ENCODE measurements around the gene PRKG1. TPM values are rescaled to one million over a fixed set of nuclear protein-coding genes. Genes with fewer than 3 reads are reported as not detected.

PRKG1 gene
- total RNA-seq, 4 donors from 2014 or later, result 26.5 to 72.3 (median 58.1) TPM

DNA sequence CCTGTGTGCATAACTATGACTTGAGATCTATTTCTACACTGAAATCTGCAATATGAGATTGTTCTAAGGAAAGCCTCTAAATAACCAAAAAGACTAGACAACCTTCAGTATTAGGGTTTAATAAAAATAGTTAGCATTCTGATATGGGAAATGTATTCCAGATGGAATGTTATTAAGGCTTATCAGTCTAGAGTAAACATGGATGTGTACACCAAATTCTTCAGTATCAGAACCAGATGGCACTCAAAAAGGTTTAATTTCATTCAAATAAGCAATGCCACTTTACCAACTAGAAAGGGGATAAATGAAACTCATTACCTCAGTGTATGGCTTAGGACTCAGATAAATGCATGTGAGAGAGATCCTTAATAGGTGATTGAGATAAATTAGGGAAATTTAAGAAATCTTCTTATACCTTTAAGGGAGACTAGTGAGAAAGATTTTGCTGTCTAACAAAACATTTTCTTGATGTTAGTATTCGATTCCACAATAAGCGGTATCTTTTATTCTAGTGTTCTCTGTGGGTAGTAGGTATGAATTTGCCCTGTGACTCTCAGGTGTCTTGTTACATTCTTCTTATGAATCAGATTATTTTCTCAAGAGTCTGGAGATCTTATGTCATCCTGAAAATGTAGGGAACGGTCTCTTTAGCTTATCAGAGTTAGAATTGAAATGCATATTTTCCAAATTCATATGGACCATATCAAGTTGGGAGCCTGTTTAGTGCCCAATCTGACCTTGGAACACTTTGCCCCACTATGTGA is 159.2 kb downstream of the PRKG1 start:
- Histone ChIP-seq H3K4me1 (peaks cover 25 to 28% of the 10 kb centered on the region in 2 donors), H3K36me3 (no peaks in the 10 kb centered on the region), H3K27ac (peak overlapping the region in 1 of 3 donors; percentile 72), H3K4me3 (replicated peaks in 1 of 3) (no peak overlapping the region), H3K27me3 (no peaks in the 10 kb centered on the region), H3K9me3 (no peaks in the 10 kb centered on the region)
- TF ChIP-seq, protein P1, sequence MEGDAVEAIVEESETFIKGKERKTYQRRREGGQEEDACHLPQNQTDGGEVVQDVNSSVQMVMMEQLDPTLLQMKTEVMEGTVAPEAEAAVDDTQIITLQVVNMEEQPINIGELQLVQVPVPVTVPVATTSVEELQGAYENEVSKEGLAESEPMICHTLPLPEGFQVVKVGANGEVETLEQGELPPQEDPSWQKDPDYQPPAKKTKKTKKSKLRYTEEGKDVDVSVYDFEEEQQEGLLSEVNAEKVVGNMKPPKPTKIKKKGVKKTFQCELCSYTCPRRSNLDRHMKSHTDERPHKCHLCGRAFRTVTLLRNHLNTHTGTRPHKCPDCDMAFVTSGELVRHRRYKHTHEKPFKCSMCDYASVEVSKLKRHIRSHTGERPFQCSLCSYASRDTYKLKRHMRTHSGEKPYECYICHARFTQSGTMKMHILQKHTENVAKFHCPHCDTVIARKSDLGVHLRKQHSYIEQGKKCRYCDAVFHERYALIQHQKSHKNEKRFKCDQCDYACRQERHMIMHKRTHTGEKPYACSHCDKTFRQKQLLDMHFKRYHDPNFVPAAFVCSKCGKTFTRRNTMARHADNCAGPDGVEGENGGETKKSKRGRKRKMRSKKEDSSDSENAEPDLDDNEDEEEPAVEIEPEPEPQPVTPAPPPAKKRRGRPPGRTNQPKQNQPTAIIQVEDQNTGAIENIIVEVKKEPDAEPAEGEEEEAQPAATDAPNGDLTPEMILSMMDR (IDR thresholded peaks at IDR 0.05), result no peak
- TF ChIP-seq POLR2A (IDR thresholded peaks at IDR 0.05), result no peak
- WGBS, 2 donors, result 86 to 94% methylated on average over 3 of the region's 3 CpGs
- intact Hi-C loops (cut with DNase I), result no loop called here
- DNase-seq, result no peak

DNA sequence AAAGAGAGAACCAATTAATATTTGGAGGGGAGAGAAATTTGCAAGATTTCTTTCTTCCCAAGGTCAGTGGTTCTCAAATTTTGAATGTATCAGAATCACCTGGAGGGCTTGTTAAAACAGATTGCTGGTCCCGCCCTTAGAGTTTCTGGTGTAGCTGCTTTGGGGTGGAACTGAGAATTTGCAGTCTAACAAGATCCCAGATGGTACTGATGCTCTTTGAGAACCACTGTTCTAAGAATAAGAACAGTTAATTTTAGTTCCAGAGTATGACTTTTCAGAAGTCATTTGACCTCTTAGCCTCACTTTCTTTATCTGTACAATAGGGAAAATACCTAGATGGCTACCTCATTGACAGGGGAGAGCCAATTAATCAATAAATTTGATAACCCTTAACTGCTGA is 161.6 kb downstream of the PRKG1 start:
- Histone ChIP-seq H3K36me3 (no peaks in the 10 kb centered on the region), H3K4me3 (replicated peaks in 1 of 3) (no peak overlapping the region), H3K4me1 (peaks cover 20 to 31% of the 10 kb centered on the region in 2 donors), H3K27ac (no peak overlapping the region), H3K9me3 (no peaks in the 10 kb centered on the region), H3K27me3 (no peaks in the 10 kb centered on the region)
- intact Hi-C loops (cut with DNase I), result no loop called here
- DNase-seq, result no peak
- 88 to 91% methylated on average over 1 of the region's 1 CpG for WGBS, 2 donors
- TF ChIP-seq, protein P1 (IDR thresholded peaks at IDR 0.05), result no peak
- TF ChIP-seq POLR2A (IDR thresholded peaks at IDR 0.05), result no peak

DNA sequence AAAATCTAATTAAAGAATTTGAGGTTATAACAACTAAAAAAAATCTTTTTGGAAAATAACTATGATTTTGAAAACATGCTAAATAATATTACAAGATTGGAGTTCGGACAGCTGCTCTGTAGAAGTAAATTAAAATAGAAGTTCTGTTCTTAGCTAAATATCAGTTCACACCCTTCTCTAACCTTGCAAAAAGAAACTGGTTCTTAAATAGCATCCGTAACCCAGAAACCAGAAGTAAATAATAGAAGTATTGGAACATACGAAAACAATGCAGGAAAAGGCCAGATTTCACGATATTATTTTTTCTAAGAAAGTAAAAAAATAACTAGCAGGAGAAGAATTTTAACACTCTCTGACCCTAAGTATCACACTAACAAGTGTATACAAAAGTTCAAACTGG is 164.7 kb downstream of the PRKG1 start:
- no peak for TF ChIP-seq POLR2A (IDR thresholded peaks at IDR 0.05)
- TF ChIP-seq, protein P1 (IDR thresholded peaks at IDR 0.05), result no peak
- no peaks in the 10 kb centered on the region for H3K27me3 ChIP-seq
- WGBS, 2 donors, result 75% methylated on average over 4 of the region's 4 CpGs
- no peaks in the 10 kb centered on the region for H3K36me3 ChIP-seq
- no peak for DNase-seq
- intact Hi-C loops (cut with DNase I), result no loop called here
- no peak overlapping the region for H3K27ac ChIP-seq
- H3K4me1 ChIP-seq, result peaks cover 27 to 35% of the 10 kb centered on the region in 2 donors
- no peak overlapping the region for H3K4me3 ChIP-seq (replicated peaks in 1 of 3)
- no peaks in the 10 kb centered on the region for H3K9me3 ChIP-seq

DNA sequence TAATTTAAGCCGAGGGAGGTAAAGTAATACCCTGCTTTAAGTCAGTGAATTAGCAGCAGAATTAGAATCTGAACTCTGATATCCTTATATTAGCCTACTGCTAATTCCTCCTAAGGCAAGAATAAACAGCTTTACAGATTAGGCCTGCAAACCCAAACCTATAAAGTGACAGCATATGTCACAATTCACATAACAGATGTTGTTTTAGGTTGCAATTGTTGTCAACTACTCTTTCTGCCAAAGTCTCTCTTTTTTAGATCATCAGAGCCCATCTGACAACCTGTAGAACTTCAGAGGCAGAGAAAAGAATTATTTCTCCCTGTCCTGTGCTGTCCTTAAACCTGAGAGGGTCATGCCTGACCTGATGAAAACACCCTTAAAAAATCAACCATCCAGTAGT is 167.2 kb downstream of the PRKG1 start:
- intact Hi-C loops (cut with DNase I), result no loop called here
- TF ChIP-seq, protein P1 (IDR thresholded peaks at IDR 0.05), result no peak
- TF ChIP-seq POLR2A (IDR thresholded peaks at IDR 0.05), result no peak

DNA sequence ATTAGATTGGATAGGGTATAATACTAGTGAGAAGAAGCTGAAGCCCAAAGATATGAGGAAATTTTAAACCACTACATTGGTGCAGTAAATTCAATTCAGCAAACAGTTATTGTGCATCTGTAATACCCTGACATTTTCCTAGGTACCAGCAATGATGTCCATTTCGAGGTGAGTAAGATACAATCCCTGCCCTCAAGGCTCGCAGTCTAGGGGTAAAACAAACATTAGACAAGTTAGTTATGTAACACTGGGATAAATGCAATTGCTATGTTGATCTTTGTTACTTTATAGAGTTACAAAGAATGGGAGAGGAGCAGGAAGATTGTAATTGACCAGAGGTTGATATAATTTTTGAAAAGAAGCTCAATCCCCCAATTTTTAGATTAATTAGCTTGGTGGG is 168.1 kb downstream of the PRKG1 start:
- H3K27me3 ChIP-seq, result no peaks in the 10 kb centered on the region
- H3K36me3 ChIP-seq, result no peaks in the 10 kb centered on the region
- 48 to 50% methylated on average over 2 of the region's 2 CpGs for WGBS, 2 donors
- intact Hi-C loops (cut with DNase I), result no loop called here
- no peak overlapping the region for H3K4me3 ChIP-seq (replicated peaks in 1 of 3)
- no peak for DNase-seq
- H3K27ac ChIP-seq, result peak overlapping the region; percentile 50 to 80 (median 80)
- TF ChIP-seq POLR2A (IDR thresholded peaks at IDR 0.05), result no peak
- TF ChIP-seq, protein P1 (IDR thresholded peaks at IDR 0.05), result no peak
- H3K9me3 ChIP-seq, result no peaks in the 10 kb centered on the region
- H3K4me1 ChIP-seq, result peaks cover 46 to 59% of the 10 kb centered on the region in 2 donors

More for the DNA sequence above, 167.2 kb downstream of the PRKG1 start:
- H3K27ac ChIP-seq, result peak overlapping the region; percentile 74 to 80 (median 80)
- H3K27me3 ChIP-seq, result no peaks in the 10 kb centered on the region
- no peaks in the 10 kb centered on the region for H3K9me3 ChIP-seq
- H3K4me3 ChIP-seq (replicated peaks in 1 of 3), result no peak overlapping the region
- 74 to 79% methylated on average over 1 of the region's 1 CpG for WGBS, 2 donors
- no peak for DNase-seq
- H3K4me1 ChIP-seq, result peaks cover 46 to 56% of the 10 kb centered on the region in 2 donors
- H3K36me3 ChIP-seq, result no peaks in the 10 kb centered on the region
